HL-60 (cell line): ENCODE results near the gene NR3C1.

ENCODE experiments used
- POLR2AphosphoS5 ChIP-seq: IDR thresholded peaks from 2 replicates; pipeline ENCODE4 v1.6.1; 2012; ENCODE audit warnings: low read depth
- TF ChIP-seq, protein P1 (sequence below): IDR thresholded peaks from one replicate; pipeline ENCODE4 v1.5.1; 2011; ENCODE audit warnings: low read length, control low read depth, inconsistent platforms; ENCODE audit not compliant: insufficient read depth
- TF ChIP-seq, protein P2 (sequence below): IDR thresholded peaks from 2 replicates; pipeline ENCODE4 v1.6.1; 2012; ENCODE audit warnings: low read depth; ENCODE audit not compliant: insufficient replicate concordance

DNA sequence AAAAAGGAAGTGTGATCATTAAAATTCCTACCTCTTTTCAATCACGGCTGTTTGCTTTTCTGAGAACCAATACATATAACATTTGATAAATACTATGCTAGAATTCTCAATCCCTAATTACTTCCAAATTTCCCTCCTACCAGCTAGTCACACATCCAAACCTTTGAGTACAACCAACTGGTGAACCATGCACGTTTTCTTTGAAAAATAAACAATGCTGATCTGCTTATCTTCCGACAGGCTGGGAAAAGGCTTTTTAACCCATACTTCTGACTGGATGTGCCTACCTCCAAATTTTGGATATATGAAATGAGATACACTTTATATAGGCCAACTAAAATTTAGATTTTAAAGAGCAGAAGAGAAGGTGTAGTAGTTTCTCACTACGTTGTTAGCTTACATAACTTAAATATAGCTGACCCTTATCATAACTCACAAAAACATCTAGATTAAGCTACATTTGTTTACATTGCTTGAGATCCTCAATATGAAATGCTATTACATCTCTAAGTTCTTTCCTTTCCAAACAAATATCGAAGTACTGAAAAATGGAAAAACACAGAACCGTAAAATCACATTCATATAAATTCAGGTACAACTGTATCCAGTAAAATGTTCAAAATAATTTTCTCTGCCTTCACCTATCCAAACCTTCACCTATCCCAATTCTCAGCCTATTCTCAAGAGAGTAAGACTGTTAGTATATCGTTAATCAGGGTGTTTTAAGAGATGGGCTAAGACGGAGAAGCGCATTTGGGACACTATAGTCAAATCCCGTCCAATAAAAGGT lies 2.1 kb downstream of the NR3C1 start:
- TF ChIP-seq, protein P1, sequence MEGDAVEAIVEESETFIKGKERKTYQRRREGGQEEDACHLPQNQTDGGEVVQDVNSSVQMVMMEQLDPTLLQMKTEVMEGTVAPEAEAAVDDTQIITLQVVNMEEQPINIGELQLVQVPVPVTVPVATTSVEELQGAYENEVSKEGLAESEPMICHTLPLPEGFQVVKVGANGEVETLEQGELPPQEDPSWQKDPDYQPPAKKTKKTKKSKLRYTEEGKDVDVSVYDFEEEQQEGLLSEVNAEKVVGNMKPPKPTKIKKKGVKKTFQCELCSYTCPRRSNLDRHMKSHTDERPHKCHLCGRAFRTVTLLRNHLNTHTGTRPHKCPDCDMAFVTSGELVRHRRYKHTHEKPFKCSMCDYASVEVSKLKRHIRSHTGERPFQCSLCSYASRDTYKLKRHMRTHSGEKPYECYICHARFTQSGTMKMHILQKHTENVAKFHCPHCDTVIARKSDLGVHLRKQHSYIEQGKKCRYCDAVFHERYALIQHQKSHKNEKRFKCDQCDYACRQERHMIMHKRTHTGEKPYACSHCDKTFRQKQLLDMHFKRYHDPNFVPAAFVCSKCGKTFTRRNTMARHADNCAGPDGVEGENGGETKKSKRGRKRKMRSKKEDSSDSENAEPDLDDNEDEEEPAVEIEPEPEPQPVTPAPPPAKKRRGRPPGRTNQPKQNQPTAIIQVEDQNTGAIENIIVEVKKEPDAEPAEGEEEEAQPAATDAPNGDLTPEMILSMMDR = no peak
- no peak for TF ChIP-seq POLR2AphosphoS5
- TF ChIP-seq, protein P2, sequence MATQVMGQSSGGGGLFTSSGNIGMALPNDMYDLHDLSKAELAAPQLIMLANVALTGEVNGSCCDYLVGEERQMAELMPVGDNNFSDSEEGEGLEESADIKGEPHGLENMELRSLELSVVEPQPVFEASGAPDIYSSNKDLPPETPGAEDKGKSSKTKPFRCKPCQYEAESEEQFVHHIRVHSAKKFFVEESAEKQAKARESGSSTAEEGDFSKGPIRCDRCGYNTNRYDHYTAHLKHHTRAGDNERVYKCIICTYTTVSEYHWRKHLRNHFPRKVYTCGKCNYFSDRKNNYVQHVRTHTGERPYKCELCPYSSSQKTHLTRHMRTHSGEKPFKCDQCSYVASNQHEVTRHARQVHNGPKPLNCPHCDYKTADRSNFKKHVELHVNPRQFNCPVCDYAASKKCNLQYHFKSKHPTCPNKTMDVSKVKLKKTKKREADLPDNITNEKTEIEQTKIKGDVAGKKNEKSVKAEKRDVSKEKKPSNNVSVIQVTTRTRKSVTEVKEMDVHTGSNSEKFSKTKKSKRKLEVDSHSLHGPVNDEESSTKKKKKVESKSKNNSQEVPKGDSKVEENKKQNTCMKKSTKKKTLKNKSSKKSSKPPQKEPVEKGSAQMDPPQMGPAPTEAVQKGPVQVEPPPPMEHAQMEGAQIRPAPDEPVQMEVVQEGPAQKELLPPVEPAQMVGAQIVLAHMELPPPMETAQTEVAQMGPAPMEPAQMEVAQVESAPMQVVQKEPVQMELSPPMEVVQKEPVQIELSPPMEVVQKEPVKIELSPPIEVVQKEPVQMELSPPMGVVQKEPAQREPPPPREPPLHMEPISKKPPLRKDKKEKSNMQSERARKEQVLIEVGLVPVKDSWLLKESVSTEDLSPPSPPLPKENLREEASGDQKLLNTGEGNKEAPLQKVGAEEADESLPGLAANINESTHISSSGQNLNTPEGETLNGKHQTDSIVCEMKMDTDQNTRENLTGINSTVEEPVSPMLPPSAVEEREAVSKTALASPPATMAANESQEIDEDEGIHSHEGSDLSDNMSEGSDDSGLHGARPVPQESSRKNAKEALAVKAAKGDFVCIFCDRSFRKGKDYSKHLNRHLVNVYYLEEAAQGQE = no peak
